NB4 (cell line): ENCODE measurements around the gene CXXC1.

Experiments
- DNase-seq: peaks from one replicate; pipeline ENCODE4 v3.0.0; 2010; ENCODE audit warnings: low read depth
- H3K4me3 ChIP-seq: one replicate; pipeline ENCODE4 v1.5.1; 2011; ENCODE audit warnings: mild to moderate bottlenecking, low read depth, low read length, moderate library complexity
- MYC ChIP-seq: IDR thresholded peaks from 2 replicates; pipeline ENCODE4 v1.6.1; 2011; ENCODE audit warnings: low read depth, low read length
- POLR2A ChIP-seq: IDR thresholded peaks from 2 replicates; pipeline ENCODE4 v1.6.1; 2011; ENCODE audit warnings: mild to moderate bottlenecking; ENCODE audit not compliant: insufficient read length; ENCODE audit errors: extremely low read depth
- TF ChIP-seq, protein P1 (sequence below): IDR thresholded peaks from 2 replicates; pipeline ENCODE4 v1.6.1; 2011; ENCODE audit warnings: low read depth, low read length
- TF ChIP-seq, protein P2 (sequence below): IDR thresholded peaks from one replicate; pipeline ENCODE4 v1.5.1; 2012; ENCODE audit warnings: low read depth, low read length

Gene CXXC1

GRCh38 chr18:50277942-50278341 lies 9.6 kb downstream of the CXXC1 start:
- TF ChIP-seq MYC (no peak), POLR2A (no peak)
- TF ChIP-seq, protein P1, sequence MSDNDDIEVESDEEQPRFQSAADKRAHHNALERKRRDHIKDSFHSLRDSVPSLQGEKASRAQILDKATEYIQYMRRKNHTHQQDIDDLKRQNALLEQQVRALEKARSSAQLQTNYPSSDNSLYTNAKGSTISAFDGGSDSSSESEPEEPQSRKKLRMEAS: no peak
- TF ChIP-seq, protein P2, sequence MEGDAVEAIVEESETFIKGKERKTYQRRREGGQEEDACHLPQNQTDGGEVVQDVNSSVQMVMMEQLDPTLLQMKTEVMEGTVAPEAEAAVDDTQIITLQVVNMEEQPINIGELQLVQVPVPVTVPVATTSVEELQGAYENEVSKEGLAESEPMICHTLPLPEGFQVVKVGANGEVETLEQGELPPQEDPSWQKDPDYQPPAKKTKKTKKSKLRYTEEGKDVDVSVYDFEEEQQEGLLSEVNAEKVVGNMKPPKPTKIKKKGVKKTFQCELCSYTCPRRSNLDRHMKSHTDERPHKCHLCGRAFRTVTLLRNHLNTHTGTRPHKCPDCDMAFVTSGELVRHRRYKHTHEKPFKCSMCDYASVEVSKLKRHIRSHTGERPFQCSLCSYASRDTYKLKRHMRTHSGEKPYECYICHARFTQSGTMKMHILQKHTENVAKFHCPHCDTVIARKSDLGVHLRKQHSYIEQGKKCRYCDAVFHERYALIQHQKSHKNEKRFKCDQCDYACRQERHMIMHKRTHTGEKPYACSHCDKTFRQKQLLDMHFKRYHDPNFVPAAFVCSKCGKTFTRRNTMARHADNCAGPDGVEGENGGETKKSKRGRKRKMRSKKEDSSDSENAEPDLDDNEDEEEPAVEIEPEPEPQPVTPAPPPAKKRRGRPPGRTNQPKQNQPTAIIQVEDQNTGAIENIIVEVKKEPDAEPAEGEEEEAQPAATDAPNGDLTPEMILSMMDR: no peak
- no peak overlapping the region for H3K4me3 ChIP-seq
- no peak for DNase-seq

DNA sequence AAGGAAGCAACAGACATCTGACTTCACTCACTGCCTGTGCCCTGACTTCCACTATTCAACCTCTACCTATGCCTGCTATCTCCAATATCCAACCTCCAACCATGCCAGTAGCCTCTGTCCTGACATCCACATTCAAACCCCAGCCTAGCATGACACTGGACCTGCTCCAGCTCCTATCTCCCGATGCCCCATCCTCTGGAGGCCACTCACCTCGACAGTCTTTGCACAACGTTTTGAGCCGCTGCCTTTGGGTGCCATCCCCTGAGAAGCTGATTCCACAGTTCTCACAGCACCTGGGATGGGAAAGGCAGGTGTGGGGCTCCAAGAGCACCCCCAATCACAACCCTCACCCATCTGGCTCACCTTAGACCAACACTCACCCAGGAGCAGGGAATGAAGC lies 11.0 kb downstream of the CXXC1 start:
- no peak for DNase-seq
- TF ChIP-seq, protein P1: no peak
- no peak for TF ChIP-seq MYC
- TF ChIP-seq, protein P2: no peak
- no peak for TF ChIP-seq POLR2A
- no peak overlapping the region for H3K4me3 ChIP-seq

DNA sequence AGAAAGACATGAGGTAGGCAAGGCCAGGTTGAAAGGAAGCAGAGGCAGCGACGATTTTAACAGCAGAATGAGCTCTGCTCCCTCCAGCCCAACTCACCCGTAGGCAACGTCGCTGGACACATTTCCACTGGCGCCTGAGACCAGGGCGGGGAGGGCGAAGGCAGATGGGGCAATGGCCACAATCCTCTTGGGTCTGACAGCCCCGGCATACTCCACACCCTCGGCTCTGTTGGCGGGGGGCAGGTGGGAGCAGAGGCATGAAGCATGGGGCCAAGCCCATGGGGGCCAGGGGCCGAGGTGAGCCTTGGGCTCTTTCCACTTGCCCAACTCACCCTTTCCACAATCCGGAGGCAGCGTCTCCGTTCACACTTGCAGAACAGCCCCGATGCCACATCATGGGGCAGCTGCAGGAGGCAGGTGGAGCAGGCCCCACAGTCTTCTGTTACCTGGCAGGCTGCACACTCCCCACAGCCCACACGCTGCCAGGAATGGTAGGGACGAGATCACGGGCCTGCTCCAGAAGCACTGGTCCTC lies 11.9 kb downstream of the CXXC1 start:
- no peak overlapping the region for H3K4me3 ChIP-seq
- no peak for DNase-seq
- TF ChIP-seq MYC (no peak), POLR2A (no peak)
- TF ChIP-seq, protein P2: no peak
- TF ChIP-seq, protein P1: no peak

DNA sequence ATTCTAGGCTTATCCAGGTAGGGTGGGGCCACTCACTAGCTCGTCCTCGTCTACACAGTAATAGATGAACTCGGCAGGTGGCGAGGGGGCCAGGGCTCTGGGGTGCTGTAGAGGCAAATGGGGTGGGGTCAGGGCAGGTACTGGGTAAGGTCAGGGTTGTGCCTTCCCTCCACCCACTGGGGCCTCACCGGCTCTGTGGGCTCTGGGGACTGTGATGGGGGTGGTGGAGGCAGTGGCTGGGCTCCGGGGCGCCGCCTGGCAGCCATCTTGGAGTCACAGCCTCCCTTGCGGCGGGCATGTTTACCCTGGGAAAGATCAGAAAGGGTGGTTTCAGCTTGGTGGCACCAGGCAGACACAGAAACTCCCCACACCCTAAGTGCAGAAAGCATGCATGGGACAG lies 12.6 kb downstream of the CXXC1 start:
- H3K4me3 ChIP-seq: no peak overlapping the region
- TF ChIP-seq MYC: no peak
- TF ChIP-seq, protein P2: no peak
- DNase-seq: no peak

DNA sequence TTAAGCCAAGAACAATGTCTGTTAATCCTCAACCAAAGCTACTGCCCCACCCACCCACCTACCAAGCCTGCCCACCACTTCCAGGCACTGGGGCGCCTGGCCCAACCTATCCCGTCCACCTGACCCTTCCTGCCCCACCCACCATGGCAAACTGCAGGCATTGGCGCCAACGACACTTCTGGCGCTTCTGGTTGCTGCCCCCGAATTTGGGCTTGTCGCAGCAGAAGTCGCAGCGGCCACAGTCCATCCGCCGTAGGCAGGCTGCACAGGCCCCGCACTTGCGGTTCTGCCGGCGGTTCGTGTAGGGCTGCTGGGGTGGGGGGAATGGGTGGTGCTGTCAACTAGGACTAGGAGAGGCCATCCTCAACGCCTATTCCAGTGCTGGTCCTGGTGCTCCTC lies 13.4 kb downstream of the CXXC1 start:
- no peak overlapping the region for H3K4me3 ChIP-seq
- DNase-seq: no peak
- TF ChIP-seq, protein P2: no peak

- H3K4me3 ChIP-seq: no peak overlapping the region
- no peak for DNase-seq
- TF ChIP-seq POLR2A (no peak), MYC (no peak)
- TF ChIP-seq, protein P2: no peak
- TF ChIP-seq, protein P1: no peak
These were observed 14.1 kb downstream of the CXXC1 start for GRCh38 chr18:50273203-50274043.
